GM21515 (cell line): ENCODE data around the gene RALGPS1.
A peak's percentile ranks its signal among the peaks of the same experiment; 100 is the strongest.

Source experiments
- ATAC-seq: cut with Tn5 transposase; IDR thresholded peaks from one replicate; pipeline ENCODE4 v1.9.1; 2021; ENCODE audit not compliant: unreplicated experiment

Gene RALGPS1, protein sequence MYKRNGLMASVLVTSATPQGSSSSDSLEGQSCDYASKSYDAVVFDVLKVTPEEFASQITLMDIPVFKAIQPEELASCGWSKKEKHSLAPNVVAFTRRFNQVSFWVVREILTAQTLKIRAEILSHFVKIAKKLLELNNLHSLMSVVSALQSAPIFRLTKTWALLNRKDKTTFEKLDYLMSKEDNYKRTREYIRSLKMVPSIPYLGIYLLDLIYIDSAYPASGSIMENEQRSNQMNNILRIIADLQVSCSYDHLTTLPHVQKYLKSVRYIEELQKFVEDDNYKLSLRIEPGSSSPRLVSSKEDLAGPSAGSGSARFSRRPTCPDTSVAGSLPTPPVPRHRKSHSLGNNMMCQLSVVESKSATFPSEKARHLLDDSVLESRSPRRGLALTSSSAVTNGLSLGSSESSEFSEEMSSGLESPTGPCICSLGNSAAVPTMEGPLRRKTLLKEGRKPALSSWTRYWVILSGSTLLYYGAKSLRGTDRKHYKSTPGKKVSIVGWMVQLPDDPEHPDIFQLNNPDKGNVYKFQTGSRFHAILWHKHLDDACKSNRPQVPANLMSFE

DNA sequence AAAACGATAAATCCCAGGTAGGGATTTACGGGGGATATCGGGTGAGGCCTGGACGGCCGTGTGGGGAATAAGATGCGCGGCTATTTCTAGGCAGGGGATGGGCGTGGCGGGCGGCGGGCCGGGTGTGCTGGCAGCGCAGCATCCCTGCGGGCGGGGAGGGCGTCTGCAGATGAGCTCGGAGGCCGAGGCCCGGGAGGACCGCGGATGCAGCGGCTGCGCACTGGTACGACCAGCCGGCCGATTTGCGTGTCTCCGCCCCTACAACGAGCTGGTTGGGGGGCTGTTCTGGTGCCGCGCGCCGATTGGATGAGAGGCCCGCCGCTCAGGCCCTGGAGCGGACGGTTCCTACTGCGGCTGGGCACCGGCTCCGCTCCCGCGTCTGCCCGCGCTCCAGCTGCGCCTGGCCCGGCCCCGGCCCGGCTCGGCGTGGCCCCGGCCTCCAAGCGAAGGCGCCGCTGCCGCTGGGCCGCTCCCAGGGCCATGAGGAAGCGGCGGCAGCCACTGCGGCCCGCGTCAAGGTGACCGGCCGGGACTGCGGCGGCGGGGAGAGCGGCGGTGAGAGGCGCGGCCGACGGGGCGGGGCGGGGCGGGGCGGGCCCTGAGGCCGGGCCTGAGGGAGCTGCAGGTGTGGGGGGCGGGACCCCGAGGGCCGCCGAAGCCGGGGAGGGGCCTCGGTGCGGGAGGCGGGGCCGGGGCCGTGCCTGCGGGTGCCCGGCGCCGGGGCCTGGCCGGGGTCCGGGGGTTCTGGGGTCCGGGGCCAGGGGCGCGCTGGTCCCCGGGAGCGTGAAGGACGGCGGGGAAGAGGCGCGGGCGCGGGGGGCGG, at the start of gene RALGPS1:
RALGPS1 (plus strand) TSS at position 325 of the 823 bp plus-strand sequence. CDS start 47,508 bp downstream, outside the sequence.
- peak; percentile 98 for ATAC-seq

DNA sequence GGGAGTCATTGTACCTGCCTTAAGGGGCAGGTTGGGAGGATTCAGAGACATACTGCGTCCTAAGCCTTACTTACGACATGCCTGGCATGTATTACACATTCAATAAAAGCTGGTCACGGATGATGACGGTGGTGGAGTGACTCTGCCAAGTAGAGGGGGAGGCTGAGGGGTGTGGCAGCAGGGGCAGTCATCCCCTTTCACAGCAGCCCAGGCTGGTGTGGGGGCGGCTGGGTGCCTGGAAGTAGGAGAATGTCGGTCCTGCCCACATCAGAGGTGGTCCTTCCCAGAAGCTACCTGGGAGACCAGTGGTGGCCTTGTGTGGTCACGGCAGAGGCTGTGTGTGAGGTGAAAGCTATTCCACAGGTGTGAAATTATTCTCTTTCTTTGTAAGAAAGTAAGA, 45.2 kb upstream of the RALGPS1 start:
- ATAC-seq, result no peak

DNA sequence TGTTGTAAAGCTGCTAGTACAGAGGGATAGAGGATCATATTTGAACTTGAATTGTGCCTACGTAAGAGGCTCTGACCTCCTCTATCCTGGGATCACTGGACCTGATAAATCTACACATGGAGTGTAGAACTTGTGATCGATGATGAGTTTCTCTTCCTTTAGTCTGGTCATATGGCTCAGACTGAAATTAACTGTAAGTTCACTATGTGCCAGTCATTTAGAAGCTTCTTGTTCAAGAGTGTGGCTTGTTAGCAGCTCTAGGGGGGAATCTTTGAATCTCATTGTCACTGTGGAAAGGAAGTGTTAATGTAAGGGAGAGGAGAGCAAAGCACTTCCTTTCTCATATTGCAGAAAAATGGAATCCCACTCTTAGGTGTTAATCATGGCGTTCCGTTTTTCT, 42.1 kb upstream of the RALGPS1 start:
- no peak for ATAC-seq

DNA sequence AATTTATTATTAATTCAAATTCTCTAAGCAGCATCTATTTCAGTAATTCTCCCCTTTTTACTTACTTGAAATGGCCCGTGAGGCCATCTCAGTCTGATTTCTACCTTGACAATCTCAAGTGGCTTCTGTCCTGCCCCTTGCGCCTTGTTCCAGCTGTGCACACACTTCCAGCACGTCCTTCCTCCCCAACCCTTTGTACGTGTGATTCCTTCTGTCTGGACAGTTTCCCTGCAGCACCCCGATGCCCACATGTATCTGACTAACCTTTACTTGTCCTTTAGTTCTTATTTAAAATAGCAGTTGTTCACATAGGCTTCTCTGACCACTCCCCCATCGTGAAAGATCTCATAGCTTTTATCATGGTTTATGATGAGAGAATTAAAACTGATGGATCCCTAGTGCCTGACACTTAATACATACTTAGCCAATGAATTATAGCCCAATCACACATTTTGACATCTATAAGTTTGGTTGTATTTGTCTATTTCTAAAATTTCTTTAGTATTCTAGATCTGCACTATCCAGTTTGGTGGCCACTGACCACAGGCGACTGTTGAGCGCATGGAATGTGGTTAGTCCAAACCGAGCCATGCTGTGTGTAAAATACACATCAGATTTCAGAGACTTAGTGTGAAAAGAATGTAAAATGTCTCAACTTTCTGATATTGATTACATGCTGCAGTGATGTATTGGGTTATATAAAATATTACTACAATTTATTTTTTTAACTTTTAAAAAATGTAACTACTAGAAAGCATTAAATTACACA, 39.9 kb upstream of the RALGPS1 start:
- no peak for ATAC-seq

DNA sequence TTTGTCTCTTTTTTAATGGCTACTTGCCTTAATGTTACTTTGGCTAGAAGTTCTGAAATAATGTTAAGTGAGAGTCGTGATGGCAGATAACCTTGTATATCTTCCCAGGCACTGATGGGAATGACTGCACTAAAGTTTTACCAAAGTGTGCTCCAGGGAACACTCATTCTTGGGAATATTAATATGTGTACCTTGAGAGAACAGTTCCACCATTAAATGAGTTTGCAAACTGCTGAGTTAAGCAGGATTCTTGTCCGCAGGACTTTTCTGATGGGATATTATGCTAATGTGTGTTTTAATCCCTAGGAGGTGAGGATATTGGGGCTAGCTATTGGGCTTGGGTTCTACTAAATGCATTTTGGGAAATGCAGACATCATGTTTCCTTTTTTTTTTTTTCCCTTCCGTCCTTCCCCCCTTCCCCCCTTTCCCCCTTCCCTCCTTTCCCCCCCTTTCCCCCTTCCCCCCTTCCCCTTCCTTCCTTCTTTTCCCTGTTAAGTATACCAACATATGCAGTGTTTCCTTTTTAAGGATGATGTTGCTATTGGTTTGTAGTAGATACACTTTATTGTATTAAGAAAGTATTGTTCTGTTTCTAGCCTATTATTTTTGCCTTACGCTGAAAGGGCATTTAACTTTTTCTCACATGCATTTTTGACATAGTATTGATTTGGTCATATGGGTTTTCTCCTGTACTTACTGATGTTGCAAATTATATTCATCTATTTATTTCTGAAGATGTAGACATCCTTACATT, 38.6 kb upstream of the RALGPS1 start:
- ATAC-seq, result no peak

DNA sequence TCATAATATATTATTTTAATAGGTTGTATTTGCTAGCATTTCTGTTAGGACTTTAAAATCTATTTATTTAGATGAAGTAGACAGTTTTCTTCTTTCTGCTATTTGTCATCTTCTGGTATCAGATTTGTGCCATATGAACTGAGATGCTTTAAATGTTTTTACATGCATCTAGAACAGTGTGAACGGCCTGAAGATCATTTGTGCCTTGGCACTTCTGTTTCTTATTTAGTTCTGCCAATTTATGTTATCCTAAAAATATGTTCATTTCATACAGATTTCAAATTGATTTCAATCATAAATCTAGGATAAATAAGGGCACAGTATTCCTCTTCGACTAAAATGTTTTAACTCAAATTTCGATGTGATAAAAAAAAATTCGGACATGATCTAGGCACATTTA, 38.1 kb upstream of the RALGPS1 start:
- ATAC-seq, result no peak

DNA sequence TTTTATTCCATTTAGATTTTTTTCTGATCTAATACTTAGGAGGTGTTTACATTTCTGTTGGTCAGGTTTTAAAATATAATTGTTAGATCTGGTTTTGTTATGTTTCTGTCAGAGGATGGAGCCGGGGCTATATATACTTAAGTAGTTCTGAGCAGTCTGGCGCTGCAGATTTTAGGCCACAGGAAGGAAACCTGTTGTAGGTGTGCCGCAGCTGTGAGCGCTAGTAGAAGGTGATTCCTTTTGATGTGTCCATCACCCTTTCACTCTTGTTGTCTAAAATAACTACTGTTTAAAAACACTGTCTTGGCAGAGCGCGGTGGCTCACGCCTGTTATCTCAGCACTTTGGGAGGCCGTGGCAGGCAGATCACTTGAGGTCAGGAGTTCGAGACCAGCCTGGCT, 37.2 kb upstream of the RALGPS1 start:
- ATAC-seq, result no peak

DNA sequence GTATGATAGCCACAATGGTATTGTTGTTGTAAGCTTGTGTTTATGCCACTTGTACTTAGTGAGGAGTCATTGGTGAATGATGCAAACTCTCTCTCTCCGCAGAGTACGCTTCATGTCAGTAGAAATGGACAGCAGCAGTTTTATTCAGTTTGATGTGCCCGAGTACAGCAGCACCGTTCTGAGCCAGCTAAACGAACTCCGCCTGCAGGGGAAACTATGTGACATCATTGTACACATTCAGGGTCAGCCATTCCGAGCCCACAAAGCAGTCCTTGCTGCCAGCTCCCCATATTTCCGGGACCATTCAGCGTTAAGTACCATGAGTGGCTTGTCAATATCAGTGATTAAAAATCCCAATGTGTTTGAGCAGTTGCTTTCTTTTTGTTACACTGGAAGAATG, 35.3 kb upstream of the RALGPS1 start:
- ATAC-seq, result no peak

DNA sequence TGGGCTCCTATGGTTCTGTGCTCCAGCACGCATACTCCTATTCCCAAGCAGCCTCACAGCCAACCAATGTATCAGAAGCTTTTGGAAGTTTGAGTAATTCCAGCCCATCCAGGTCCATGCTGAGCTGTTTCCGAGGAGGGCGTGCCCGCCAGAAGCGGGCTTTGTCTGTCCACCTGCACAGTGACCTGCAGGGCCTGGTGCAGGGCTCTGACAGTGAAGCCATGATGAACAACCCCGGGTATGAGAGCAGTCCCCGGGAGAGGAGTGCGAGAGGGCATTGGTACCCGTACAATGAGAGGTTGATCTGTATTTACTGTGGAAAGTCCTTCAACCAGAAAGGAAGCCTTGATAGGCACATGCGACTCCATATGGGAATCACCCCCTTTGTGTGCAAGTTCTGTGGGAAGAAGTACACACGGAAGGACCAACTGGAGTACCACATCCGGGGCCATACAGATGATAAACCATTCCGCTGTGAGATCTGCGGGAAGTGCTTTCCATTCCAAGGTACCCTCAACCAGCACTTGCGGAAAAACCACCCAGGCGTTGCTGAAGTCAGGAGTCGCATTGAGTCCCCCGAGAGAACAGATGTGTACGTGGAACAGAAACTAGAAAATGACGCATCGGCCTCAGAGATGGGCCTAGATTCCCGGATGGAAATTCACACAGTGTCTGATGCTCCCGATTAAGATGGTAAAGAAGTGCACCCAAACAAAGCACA, 34.2 kb upstream of the RALGPS1 start:
- ATAC-seq, result no peak

DNA sequence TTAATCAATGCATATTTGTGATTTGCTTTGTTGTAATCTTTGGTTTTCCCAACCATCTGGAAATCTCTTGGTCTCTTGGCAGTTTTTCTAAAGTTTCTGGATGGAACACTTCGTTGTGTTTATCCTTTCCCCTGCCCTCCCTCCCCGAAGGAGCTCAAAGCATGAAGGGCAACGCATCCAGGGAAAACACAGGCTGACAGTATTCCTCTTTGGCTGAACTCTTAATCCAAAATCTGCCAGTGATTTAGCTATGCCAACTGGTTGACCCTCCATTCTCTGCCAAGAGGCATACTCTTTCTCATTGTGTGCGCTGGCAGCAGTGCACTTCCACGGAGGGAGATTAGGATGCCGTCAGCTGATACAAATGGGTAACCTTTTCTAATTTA, 33.6 kb upstream of the RALGPS1 start:
- ATAC-seq, result no peak

DNA sequence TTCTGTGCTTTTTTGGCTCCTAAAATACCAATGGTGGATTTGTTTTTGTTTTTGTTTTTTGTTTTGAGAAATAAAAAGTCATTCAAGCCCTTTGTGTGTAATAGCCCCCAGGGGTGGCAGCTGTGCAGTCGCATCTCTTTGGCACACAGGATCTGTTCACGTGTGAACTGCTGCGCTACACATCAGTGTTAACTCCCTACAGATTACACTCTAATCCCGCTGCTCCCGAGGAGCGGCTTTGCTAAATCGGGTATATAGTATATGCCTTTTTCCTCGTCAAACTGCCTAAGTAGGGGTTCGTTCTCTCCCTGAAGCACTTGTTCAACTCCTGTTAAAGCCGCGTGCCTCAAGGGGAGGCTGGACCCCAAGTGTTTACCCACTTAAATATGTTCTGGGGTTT, 31.8 kb upstream of the RALGPS1 start:
- ATAC-seq, result no peak

DNA sequence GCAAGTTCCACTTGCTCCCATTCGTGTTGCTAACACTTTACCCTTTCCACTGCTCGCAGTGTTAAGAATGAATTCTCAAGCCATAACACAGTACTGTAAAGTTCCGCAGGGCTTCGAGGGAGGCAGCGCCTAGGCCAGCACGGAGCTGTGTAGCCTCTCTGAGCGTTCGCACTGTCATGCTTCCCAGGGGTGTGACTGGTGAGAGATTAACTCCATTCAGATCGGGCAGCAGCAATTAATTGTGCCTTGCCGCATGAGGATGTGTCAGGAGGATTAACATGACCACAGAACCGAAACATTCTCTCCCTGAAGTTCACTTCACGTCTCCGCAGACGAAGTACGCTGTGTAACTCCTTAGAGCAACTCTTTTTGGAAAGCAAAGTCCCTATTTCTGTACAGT, 30.9 kb upstream of the RALGPS1 start:
- no peak for ATAC-seq

DNA sequence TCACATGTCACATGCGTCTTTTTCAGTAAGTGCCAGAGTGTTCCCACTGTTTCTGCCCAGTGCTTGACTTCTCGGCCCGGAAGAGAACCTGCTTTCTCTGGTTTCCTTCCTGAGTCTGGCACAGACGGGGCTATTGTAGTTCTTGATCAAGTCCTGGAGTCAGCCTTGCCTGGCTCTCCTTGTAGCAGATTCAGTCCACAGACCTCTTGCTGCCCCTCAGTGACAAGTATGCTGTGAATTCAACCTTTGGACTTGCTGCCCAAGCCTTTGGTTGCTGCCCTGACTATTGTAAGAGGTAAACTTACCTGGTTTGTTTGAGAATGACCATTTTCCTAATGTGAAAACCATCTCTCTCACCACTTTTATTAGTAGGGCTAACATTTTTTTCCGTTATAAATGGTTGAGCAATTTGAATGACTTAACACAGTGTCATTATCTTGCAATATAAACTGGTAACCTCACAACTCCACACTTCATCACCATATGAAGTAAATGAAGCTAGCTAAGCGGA, 29.4 kb upstream of the RALGPS1 start:
- no peak for ATAC-seq

DNA sequence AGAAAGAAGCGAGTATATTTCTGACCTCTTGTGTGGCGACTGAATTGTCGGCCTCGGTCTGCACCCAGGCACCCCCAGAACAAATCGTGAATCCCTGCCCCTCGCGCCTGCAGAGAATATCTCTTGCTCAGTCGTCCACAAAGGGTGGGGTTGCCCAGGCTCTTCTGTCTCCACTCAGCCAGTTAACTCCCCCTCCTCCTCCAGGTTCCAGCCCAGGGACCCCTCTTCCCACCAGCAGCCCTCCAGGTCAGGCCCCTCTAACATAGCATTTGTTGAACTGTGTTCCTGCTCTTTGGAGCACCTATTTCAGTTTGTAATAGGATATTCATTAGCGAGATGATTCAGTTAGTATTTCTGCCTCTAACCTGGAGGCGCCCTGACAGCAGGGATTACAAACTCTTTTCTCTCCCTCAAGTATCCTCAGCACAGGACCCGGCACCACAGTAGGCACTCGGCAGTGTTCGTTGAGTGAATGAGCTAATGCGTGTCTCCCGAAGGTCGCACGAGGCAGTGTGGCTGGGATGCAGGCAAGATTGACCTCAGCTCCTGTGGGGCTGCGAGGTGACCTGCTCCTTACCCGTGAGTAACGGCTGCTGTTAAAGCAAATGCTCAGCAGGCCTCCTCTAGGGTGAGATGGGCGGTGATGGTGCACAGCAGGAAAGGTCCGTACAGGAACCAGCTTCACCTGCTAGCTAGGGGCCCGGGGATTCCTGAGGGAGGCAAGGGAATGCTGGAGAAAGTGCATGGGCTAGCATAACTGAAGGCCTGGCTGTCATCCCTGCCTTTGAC, 28.4 kb upstream of the RALGPS1 start:
- no peak for ATAC-seq

DNA sequence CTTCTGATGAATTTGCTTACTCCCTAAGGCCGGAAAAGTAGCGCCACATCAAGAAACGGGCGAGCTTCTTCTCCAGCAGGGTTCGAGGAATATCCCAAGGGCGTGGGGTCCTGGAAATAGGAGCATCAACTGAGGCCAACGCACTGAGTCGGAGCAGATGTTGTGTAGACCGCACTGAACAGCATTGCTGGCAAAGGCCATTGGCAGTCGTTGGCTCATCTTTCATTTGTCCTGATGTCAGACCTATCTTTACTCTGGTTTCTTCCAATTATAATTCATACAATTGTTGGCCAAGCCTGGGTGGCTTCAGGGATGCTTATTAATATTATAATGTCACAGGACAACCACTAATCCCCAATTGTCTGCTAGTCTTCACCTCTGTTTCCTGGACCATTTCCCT, 27.7 kb upstream of the RALGPS1 start:
- no peak for ATAC-seq

DNA sequence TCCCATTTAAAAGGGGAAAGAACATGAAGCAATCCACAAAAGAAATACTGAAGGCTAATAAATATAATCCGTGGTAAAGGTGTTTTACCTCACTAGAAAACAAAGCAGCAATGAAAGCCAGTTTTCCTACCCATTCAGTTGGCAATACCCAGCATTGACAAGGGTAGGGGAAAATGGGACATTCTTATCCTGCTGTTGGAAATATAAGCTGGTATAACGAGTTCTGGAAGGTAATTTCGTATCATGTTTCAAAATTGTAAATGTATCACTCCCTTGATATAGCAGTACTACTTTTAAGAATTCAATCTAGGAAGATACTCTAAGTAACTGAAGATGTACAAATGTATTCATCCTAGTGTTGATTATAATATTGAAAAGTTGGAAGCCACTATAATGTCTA, 22.9 kb upstream of the RALGPS1 start:
- no peak for ATAC-seq

DNA sequence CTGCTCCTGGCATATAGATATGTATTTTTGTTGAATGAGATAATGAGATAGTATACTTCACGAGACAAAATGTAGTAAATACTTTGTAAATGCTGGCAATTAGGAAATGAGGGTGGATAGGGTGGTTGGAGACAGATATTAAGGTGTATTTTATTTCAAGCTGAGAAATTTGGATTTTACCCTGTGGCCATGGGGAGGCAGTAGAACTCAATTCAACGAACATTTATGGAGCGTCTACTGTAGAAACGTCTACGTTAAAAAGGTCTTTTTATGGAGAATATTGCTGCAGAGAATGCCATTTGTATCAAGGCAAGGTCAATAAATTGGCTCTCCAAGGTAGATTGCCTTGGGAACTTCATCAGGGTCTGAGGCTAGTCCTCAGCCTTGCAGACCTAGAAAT, 21.5 kb upstream of the RALGPS1 start:
- no peak for ATAC-seq

DNA sequence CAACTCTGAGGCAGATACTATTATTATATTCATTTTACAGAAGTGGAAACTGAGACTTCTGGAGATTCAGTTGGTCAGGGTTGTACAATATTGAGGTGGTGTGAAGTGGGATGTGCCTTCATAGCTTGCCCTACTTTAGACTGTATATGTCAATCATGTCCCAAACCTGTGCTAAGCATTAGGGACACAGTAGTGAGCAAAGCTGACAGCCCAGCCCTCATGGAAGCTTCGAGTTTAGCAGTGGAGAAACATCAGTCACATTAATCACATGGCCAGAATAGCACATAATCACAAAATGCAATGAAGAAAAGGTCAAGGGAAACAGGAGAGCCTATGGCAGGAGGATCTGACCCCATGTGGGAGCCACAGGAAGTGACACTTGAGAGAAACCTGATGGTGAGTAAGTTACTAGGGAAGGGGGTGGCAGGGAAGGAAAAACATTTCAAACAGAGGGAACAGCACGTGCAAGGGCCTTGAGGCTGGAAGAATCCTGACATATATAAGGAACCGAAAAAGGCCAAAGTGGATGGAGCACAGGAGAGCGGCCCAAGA, 20.5 kb upstream of the RALGPS1 start:
- no peak for ATAC-seq

DNA sequence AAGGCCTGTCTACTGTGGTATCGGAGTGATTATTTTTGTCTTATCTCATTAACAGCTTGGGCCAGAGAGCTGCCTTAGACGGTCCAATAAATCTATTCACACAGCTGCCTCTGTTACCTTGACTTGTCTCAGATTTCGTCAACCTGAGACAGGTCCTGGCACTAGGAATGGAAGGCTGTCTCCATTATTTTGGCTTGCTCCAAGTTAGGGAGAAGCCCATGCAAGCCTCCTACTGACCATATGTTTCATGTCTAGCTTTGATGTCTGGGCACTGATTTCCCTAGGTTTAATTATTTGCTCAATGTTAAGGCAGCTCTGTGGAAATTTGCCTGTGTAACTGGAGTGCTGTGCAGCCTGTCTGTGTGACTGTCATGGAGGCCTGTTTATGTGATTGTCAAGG, 12.4 kb upstream of the RALGPS1 start:
- no peak for ATAC-seq
